A204.1 (cell line): ENCODE results near the gene ADIG.

ENCODE experiments used
- FAIRE-seq: peaks from 2 replicates; lab custom pipeline; 2012; peaks lifted over from hg19 to GRCh38; lab: Jason Lieb, UNC

Gene ADIG

GRCh38 chr20:38581013-38581412 lies at the start of gene ADIG:
ADIG (plus strand) TSS chr20:38581197; CDS start chr20:38581251, 54 bp downstream.
- no peak for FAIRE-seq

GRCh38 chr20:38534756-38535155 lies 46.2 kb upstream of the ADIG start:
- FAIRE-seq = no peak

- FAIRE-seq = no peak
Measured at GRCh38 chr20:38536310-38536709, 44.7 kb upstream of the ADIG start.

- FAIRE-seq = no peak
Measured at GRCh38 chr20:38537176-38537575, 43.8 kb upstream of the ADIG start.

- FAIRE-seq = no peak
Measured at GRCh38 chr20:38538789-38539188, 42.2 kb upstream of the ADIG start.

- FAIRE-seq = no peak
Measured at GRCh38 chr20:38543014-38543906, 37.7 kb upstream of the ADIG start.

GRCh38 chr20:38545771-38546170 lies 35.2 kb upstream of the ADIG start:
- FAIRE-seq = no peak

GRCh38 chr20:38547288-38548085 lies 33.5 kb upstream of the ADIG start:
- FAIRE-seq = no peak

- FAIRE-seq = no peak
Measured at GRCh38 chr20:38548356-38549083, 32.5 kb upstream of the ADIG start.

- FAIRE-seq = no peak
Measured at GRCh38 chr20:38550274-38550673, 30.7 kb upstream of the ADIG start.

- no peak for FAIRE-seq
Measured at GRCh38 chr20:38551056-38551626, 29.9 kb upstream of the ADIG start.

GRCh38 chr20:38554986-38555385 lies 26.0 kb upstream of the ADIG start:
- FAIRE-seq = no peak

- no peak for FAIRE-seq
Measured at GRCh38 chr20:38555395-38555794, 25.6 kb upstream of the ADIG start.

- FAIRE-seq = no peak
Measured at GRCh38 chr20:38557174-38557573, 23.8 kb upstream of the ADIG start.

- FAIRE-seq = no peak
Measured at GRCh38 chr20:38558596-38559360, 22.2 kb upstream of the ADIG start.

- FAIRE-seq = no peak
Measured at GRCh38 chr20:38559764-38560163, 21.2 kb upstream of the ADIG start.

- FAIRE-seq = no peak
Measured at GRCh38 chr20:38563802-38564431, 17.1 kb upstream of the ADIG start.

GRCh38 chr20:38564680-38565079 lies 16.3 kb upstream of the ADIG start:
- no peak for FAIRE-seq

GRCh38 chr20:38566036-38566598 lies 14.9 kb upstream of the ADIG start:
- no peak for FAIRE-seq

- FAIRE-seq = no peak
Measured at GRCh38 chr20:38569747-38570525, 11.1 kb upstream of the ADIG start.
